ENCODE results near the gene PXYLP1.
A peak's percentile ranks its signal among the peaks of the same experiment; 100 is the strongest.
"Not testable (repeated sequence)": the region's sequence is repeated elsewhere in the genome, so short reads cannot be mapped to it uniquely, and the experiment has no call there.

Gene PXYLP1

GRCh38 chr3:141231101-141231951 lies at the start of gene PXYLP1:
Gene PXYLP1, plus strand, starts transcription at chr3:141231825. Its CDS starts 28,351 bp downstream, at chr3:141260176.
- H3K4me3 Mint-ChIP-seq, result peak within 1 kb of the TSS; percentile 80
- peaks cover 4% of the 10 kb centered on the region for H3K36me3 Mint-ChIP-seq (ENCODE audit: low read depth)
- peak within 1 kb of the TSS; percentile 82 for H3K27ac Mint-ChIP-seq
- H3K27me3 Mint-ChIP-seq, result peaks cover 16% of the 10 kb centered on the region
- H3K4me1 Mint-ChIP-seq (ENCODE audit: low read depth), result peaks cover 59% of the 10 kb centered on the region
- H3K9me3 Mint-ChIP-seq, result no peaks in the 10 kb centered on the region
- intact Hi-C loops (cut with micrococcal nuclease), result loop anchor here (5.0 to 10.0 kb wide), 3 partner anchors 46 to 223 kb away; no protein-coding TSS in a partner anchor

GRCh38 chr3:141183606-141184005 lies 48.0 kb upstream of the PXYLP1 start:
- Mint-ChIP-seq H3K4me3 (no peak overlapping the region), H3K27me3 (no peaks in the 10 kb centered on the region), H3K9me3 (peaks cover 9% of the 10 kb centered on the region), H3K36me3 (ENCODE audit: low read depth) (no peaks in the 10 kb centered on the region), H3K27ac (no peak overlapping the region), H3K4me1 (ENCODE audit: low read depth) (no peaks in the 10 kb centered on the region)
- intact Hi-C loops (cut with micrococcal nuclease), result no loop called here

- intact Hi-C loops (cut with micrococcal nuclease), result no loop called here
- H3K9me3 Mint-ChIP-seq, result peaks cover 5% of the 10 kb centered on the region
- no peaks in the 10 kb centered on the region for H3K27me3 Mint-ChIP-seq
- no peaks in the 10 kb centered on the region for H3K4me1 Mint-ChIP-seq (ENCODE audit: low read depth)
- no peak overlapping the region for H3K27ac Mint-ChIP-seq
- no peak overlapping the region for H3K4me3 Mint-ChIP-seq
- H3K36me3 Mint-ChIP-seq (ENCODE audit: low read depth), result no peaks in the 10 kb centered on the region
Measured at GRCh38 chr3:141184430-141184829, 47.2 kb upstream of the PXYLP1 start.

- Mint-ChIP-seq H3K27me3 (peaks cover 19% of the 10 kb centered on the region), H3K27ac (no peak overlapping the region), H3K4me1 (ENCODE audit: low read depth) (peaks cover 10% of the 10 kb centered on the region), H3K4me3 (no peak overlapping the region), H3K9me3 (no peaks in the 10 kb centered on the region), H3K36me3 (ENCODE audit: low read depth) (no peaks in the 10 kb centered on the region)
- intact Hi-C loops (cut with micrococcal nuclease), result loop anchor here (5.0 to 10.0 kb wide), 2 partner anchors 84 to 266 kb away; no protein-coding TSS in a partner anchor
Measured at GRCh38 chr3:141191097-141191749, 40.4 kb upstream of the PXYLP1 start.

GRCh38 chr3:141192345-141192744 lies 39.3 kb upstream of the PXYLP1 start:
- Mint-ChIP-seq H3K9me3 (no peaks in the 10 kb centered on the region), H3K4me3 (no peak overlapping the region), H3K4me1 (ENCODE audit: low read depth) (peaks cover 10% of the 10 kb centered on the region), H3K27ac (no peak overlapping the region), H3K36me3 (ENCODE audit: low read depth) (no peaks in the 10 kb centered on the region), H3K27me3 (peaks cover 22% of the 10 kb centered on the region)
- intact Hi-C loops (cut with micrococcal nuclease), result loop anchor here (1.0 to 10.0 kb wide), 5 partner anchors 85 to 294 kb away; no protein-coding TSS in a partner anchor

- no peak overlapping the region for H3K4me3 Mint-ChIP-seq
- H3K27ac Mint-ChIP-seq, result no peak overlapping the region
- H3K4me1 Mint-ChIP-seq (ENCODE audit: low read depth), result peaks cover 10% of the 10 kb centered on the region
- H3K9me3 Mint-ChIP-seq, result no peaks in the 10 kb centered on the region
- H3K27me3 Mint-ChIP-seq, result peaks cover 28% of the 10 kb centered on the region
- intact Hi-C loops (cut with micrococcal nuclease), result loop anchor here (2.0 to 10.0 kb wide), 3 partner anchors 86 to 294 kb away; no protein-coding TSS in a partner anchor
- no peaks in the 10 kb centered on the region for H3K36me3 Mint-ChIP-seq (ENCODE audit: low read depth)
Measured at GRCh38 chr3:141193066-141193830, 38.4 kb upstream of the PXYLP1 start.

- intact Hi-C loops (cut with micrococcal nuclease), result no loop called here
- Mint-ChIP-seq H3K4me1 (ENCODE audit: low read depth) (no peaks in the 10 kb centered on the region), H3K27me3 (peaks cover 22% of the 10 kb centered on the region), H3K9me3 (no peaks in the 10 kb centered on the region), H3K27ac (no peak overlapping the region), H3K4me3 (no peak overlapping the region), H3K36me3 (ENCODE audit: low read depth) (no peaks in the 10 kb centered on the region)
Measured at GRCh38 chr3:141201122-141201521, 30.5 kb upstream of the PXYLP1 start.

GRCh38 chr3:141202682-141203081 lies 28.9 kb upstream of the PXYLP1 start:
- Mint-ChIP-seq H3K36me3 (ENCODE audit: low read depth) (no peaks in the 10 kb centered on the region), H3K27me3 (peaks cover 19% of the 10 kb centered on the region), H3K9me3 (no peaks in the 10 kb centered on the region), H3K27ac (no peak overlapping the region), H3K4me3 (no peak overlapping the region), H3K4me1 (ENCODE audit: low read depth) (no peaks in the 10 kb centered on the region)
- intact Hi-C loops (cut with micrococcal nuclease), result no loop called here

GRCh38 chr3:141203866-141204265 lies 27.8 kb upstream of the PXYLP1 start:
- Mint-ChIP-seq H3K9me3 (no peaks in the 10 kb centered on the region), H3K27ac (no peak overlapping the region), H3K4me3 (no peak overlapping the region), H3K4me1 (ENCODE audit: low read depth) (no peaks in the 10 kb centered on the region), H3K36me3 (ENCODE audit: low read depth) (no peaks in the 10 kb centered on the region), H3K27me3 (peaks cover 13% of the 10 kb centered on the region)
- intact Hi-C loops (cut with micrococcal nuclease), result no loop called here

- no peaks in the 10 kb centered on the region for H3K4me1 Mint-ChIP-seq (ENCODE audit: low read depth)
- H3K36me3 Mint-ChIP-seq (ENCODE audit: low read depth), result no peaks in the 10 kb centered on the region
- H3K9me3 Mint-ChIP-seq, result no peaks in the 10 kb centered on the region
- H3K27ac Mint-ChIP-seq, result no peak overlapping the region
- H3K4me3 Mint-ChIP-seq, result no peak overlapping the region
- H3K27me3 Mint-ChIP-seq, result peaks cover 13% of the 10 kb centered on the region
- intact Hi-C loops (cut with micrococcal nuclease), result no loop called here
Measured at GRCh38 chr3:141204343-141204742, 27.3 kb upstream of the PXYLP1 start.

- H3K4me3 Mint-ChIP-seq; H3K36me3 Mint-ChIP-seq (ENCODE audit: low read depth); H3K4me1 Mint-ChIP-seq (ENCODE audit: low read depth); H3K27me3 Mint-ChIP-seq; H3K9me3 Mint-ChIP-seq; H3K27ac Mint-ChIP-seq; intact Hi-C loops (cut with micrococcal nuclease): not testable (repeated sequence)
Measured at GRCh38 chr3:141211306-141211705, 20.3 kb upstream of the PXYLP1 start.

GRCh38 chr3:141212101-141212500 lies 19.5 kb upstream of the PXYLP1 start:
- no peak overlapping the region for H3K27ac Mint-ChIP-seq
- no peaks in the 10 kb centered on the region for H3K9me3 Mint-ChIP-seq
- intact Hi-C loops (cut with micrococcal nuclease), result no loop called here
- H3K4me3 Mint-ChIP-seq, result no peak overlapping the region
- H3K4me1 Mint-ChIP-seq (ENCODE audit: low read depth), result peaks cover 2% of the 10 kb centered on the region
- H3K27me3 Mint-ChIP-seq, result no peaks in the 10 kb centered on the region
- H3K36me3 Mint-ChIP-seq (ENCODE audit: low read depth), result no peaks in the 10 kb centered on the region

- H3K9me3 Mint-ChIP-seq, result no peaks in the 10 kb centered on the region
- intact Hi-C loops (cut with micrococcal nuclease), result no loop called here
- no peak overlapping the region for H3K4me3 Mint-ChIP-seq
- no peak overlapping the region for H3K27ac Mint-ChIP-seq
- H3K27me3 Mint-ChIP-seq, result no peaks in the 10 kb centered on the region
- H3K4me1 Mint-ChIP-seq (ENCODE audit: low read depth), result peaks cover 7% of the 10 kb centered on the region
- H3K36me3 Mint-ChIP-seq (ENCODE audit: low read depth), result no peaks in the 10 kb centered on the region
Measured at GRCh38 chr3:141212555-141212954, 19.1 kb upstream of the PXYLP1 start.

GRCh38 chr3:141216975-141217374 lies 14.7 kb upstream of the PXYLP1 start:
- intact Hi-C loops (cut with micrococcal nuclease), result no loop called here
- Mint-ChIP-seq H3K27ac (no peak overlapping the region), H3K4me1 (ENCODE audit: low read depth) (peaks cover 27% of the 10 kb centered on the region), H3K27me3 (no peaks in the 10 kb centered on the region), H3K4me3 (no peak overlapping the region), H3K9me3 (no peaks in the 10 kb centered on the region), H3K36me3 (ENCODE audit: low read depth) (no peaks in the 10 kb centered on the region)
